ENCODE data around the gene ZBTB7C.
A peak's percentile ranks its signal among the peaks of the same experiment; 100 is the strongest.

DNA sequence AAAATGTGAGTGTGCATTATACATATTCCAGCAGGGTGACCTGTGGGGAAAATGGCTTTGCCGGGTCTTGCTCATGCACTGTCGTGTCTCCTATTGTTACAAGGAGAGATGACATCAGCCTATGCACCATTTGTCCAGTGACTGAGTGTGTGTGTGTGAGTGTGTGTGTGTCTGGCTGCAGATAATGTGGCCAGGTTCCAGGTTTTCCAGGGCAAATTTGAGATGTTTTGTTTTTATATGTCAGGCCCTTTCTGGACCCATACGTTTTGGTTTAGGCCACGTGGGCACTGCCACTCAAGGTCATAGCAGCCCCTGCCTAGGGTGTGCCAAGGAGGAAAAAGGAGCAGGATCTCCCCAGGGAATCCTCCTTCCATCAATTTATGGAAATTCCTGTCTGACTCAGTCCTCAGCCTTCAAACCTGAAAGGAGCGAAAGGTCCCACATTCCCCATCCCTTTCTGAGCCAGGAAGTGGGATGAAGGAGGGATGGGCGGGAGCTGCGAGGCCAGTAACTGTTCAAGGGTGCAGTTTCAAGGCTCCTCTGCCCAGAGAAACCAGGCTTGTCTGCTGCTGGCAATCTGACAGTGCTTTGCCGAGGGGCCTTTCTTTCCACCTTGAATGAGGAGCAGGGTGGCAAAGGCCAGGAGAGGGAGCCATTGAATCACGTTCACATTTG lies 385.7 kb downstream of the ZBTB7C start:
- TF ChIP-seq, protein P1, sequence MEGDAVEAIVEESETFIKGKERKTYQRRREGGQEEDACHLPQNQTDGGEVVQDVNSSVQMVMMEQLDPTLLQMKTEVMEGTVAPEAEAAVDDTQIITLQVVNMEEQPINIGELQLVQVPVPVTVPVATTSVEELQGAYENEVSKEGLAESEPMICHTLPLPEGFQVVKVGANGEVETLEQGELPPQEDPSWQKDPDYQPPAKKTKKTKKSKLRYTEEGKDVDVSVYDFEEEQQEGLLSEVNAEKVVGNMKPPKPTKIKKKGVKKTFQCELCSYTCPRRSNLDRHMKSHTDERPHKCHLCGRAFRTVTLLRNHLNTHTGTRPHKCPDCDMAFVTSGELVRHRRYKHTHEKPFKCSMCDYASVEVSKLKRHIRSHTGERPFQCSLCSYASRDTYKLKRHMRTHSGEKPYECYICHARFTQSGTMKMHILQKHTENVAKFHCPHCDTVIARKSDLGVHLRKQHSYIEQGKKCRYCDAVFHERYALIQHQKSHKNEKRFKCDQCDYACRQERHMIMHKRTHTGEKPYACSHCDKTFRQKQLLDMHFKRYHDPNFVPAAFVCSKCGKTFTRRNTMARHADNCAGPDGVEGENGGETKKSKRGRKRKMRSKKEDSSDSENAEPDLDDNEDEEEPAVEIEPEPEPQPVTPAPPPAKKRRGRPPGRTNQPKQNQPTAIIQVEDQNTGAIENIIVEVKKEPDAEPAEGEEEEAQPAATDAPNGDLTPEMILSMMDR (IDR thresholded peaks at IDR 0.05) = peak; percentile 64
- TF ChIP-seq JUND (IDR thresholded peaks at IDR 0.05) (no peak), EZH2phosphoT487 (IDR thresholded peaks at IDR 0.05; ENCODE audit: borderline replicate concordance, low read depth) (no peak), USF1 (IDR thresholded peaks at IDR 0.05; ENCODE audit: borderline replicate concordance, low read depth) (no peak; the same call in 1 of the 2 replicates), TAF1 (IDR thresholded peaks at IDR 0.05; ENCODE audit: borderline replicate concordance, low read depth, low read length) (no peak), POLR2AphosphoS5 (IDR thresholded peaks at IDR 0.05; ENCODE audit: low read depth, low read length) (no peak), RAD21 (IDR thresholded peaks at IDR 0.05; ENCODE audit: low read length) (peak; percentile 95), YY1 (IDR thresholded peaks at IDR 0.05; ENCODE audit: low read depth) (no peak), ZBTB33 (IDR thresholded peaks at IDR 0.05; ENCODE audit: borderline replicate concordance, low read depth) (no peak), RFX5 (IDR thresholded peaks at IDR 0.05; ENCODE audit: low read length) (peak; percentile 47; the same call in 1 of the 2 replicates), CHD2 (IDR thresholded peaks at IDR 0.05; ENCODE audit: low read length, partially characterized antibody) (peak; percentile 68), MXI1 (IDR thresholded peaks at IDR 0.05; ENCODE audit: low read depth, low read length) (peak; percentile 84; the same call in 1 of the 2 replicates), ELF1 (IDR thresholded peaks at IDR 0.05) (peak; percentile 52)
- TF ChIP-seq, protein P2, sequence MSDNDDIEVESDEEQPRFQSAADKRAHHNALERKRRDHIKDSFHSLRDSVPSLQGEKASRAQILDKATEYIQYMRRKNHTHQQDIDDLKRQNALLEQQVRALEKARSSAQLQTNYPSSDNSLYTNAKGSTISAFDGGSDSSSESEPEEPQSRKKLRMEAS (IDR thresholded peaks at IDR 0.05; ENCODE audit: low read depth) = no peak

Measured in SK-N-SH (cell line).